Thyroid gland (tissue), 4 donors: ENCODE results near the gene MUC4. TPM values are rescaled to one million over a fixed set of nuclear protein-coding genes. Genes with fewer than 3 reads are reported as not detected.
"Not testable (repeated sequence)": the region's sequence is repeated elsewhere in the genome, so short reads cannot be mapped to it uniquely, and the experiment has no call there.

Experiments
- DNase-seq, 2 donors: peaks; one replicate each; pipeline ENCODE4 v3.0.0-alpha.2; 2019
- H3K27ac ChIP-seq, 3 donors: fragments of 200-600 bp; sonication (generic); 1 replicate in 2 of 3; 2 replicates in 1 of 3; pipeline ENCODE4 v1.5.1; 2016 to 2019; ENCODE audit warnings: mild to moderate bottlenecking in 1 of 3, moderate library complexity in 1 of 3
- H3K27me3 ChIP-seq: fragments of 200-600 bp; sonication (generic); one replicate; pipeline ENCODE4 v1.5.1; 2019
- H3K36me3 ChIP-seq, 2 donors: fragments of 200-600 bp; sonication (generic); one replicate each; pipeline ENCODE4 v1.5.1; 2016 to 2019
- H3K4me1 ChIP-seq, 2 donors: fragments of 200-600 bp; sonication (generic); one replicate each; pipeline ENCODE4 v1.5.1; 2017 to 2019
- H3K4me3 ChIP-seq, 3 donors: fragments of 200-600 bp; sonication (generic); replicated peaks in 1 of 3; 1 replicate in 2 of 3; 2 replicates in 1 of 3; pipeline ENCODE4 v1.5.1; 2016; ENCODE audit warnings: mild to moderate bottlenecking in 1 of 3
- H3K9me3 ChIP-seq: fragments of 200-600 bp; sonication (generic); one replicate; pipeline ENCODE4 v1.5.1; 2017
- CTCF ChIP-seq, 6 experiments: fragments of 200-600 bp in 3 of 6; fragments of 450-650 bp in 3 of 6; sonication (generic) in 3 of 6; IDR thresholded peaks; one replicate each; pipeline ENCODE4 v1.5.1; 2016 to 2019; ENCODE audit warnings: antibody characterized with exemption in 6 of 6, mild to moderate bottlenecking in 2 of 6, inconsistent platforms in 1 of 6, moderate library complexity in 1 of 6
- POLR2A ChIP-seq, 2 donors: fragments of 450-650 bp; IDR thresholded peaks; one replicate each; pipeline ENCODE4 v1.6.1; 2017; ENCODE audit warnings: antibody characterized with exemption in 2 of 2, mild to moderate bottlenecking in 2 of 2, moderate library complexity in 1 of 2
- WGBS, 2 donors: methylation state at CpG; one replicate each; pipeline ENCODE4 v1.1.5; 2017; 5-methylcytosine and 5-hydroxymethylcytosine counted together
- intact Hi-C: fragments of 100-400 bp; cut with DNase I; formaldehyde crosslinking; loops from one replicate; pipeline ENCODE4 v1.15.1; 2023
- total RNA-seq, 4 donors: library from RNA; depleted of rRNA; stranded (reverse); fragments of >200 nt; gene quantifications; one replicate each; pipeline ENCODE4 v1.2.3, GENCODE V29; 2016

MUC4 gene
- total RNA-seq, 4 donors from 2014 or later: 0.13 to 0.20 TPM; not detected in 2

- WGBS, 2 donors: 93 to 94% methylated on average over 40 to 47 of the region's 47 CpGs
These were observed 14.4 kb upstream of the MUC4 start for GRCh38 chr3:195825857-195826804.

GRCh38 chr3:195825191-195825588 is 13.5 kb upstream of the MUC4 start:
- TF ChIP-seq CTCF (IDR thresholded peaks at IDR 0.05) (no peak), POLR2A (IDR thresholded peaks at IDR 0.05) (no peak)
- Histone ChIP-seq H3K27ac (no peak overlapping the region), H3K36me3 (no peaks in the 10 kb centered on the region), H3K4me1 (peaks cover 8 to 10% of the 10 kb centered on the region in 2 donors), H3K9me3 (no peaks in the 10 kb centered on the region), H3K27me3 (no peaks in the 10 kb centered on the region), H3K4me3 (no peak overlapping the region)
- DNase-seq: no peak
- intact Hi-C loops: no loop called here
- 65 to 81% methylated on average over 14 to 15 of the region's 15 CpGs for WGBS, 2 donors

More at GRCh38 chr3:195825857-195826804, 14.4 kb upstream of the MUC4 start:
- intact Hi-C loops: no loop called here
- TF ChIP-seq POLR2A (IDR thresholded peaks at IDR 0.05) (no peak), CTCF (IDR thresholded peaks at IDR 0.05) (no peak)
- no peak overlapping the region for H3K27ac ChIP-seq
- DNase-seq: no peak
- no peaks in the 10 kb centered on the region for H3K36me3 ChIP-seq
- H3K9me3 ChIP-seq: no peaks in the 10 kb centered on the region
- H3K4me3 ChIP-seq: no peak overlapping the region
- no peaks in the 10 kb centered on the region for H3K27me3 ChIP-seq
- peaks cover 8 to 10% of the 10 kb centered on the region in 2 donors for H3K4me1 ChIP-seq

- intact Hi-C loops, DNase-seq: not testable (repeated sequence)
- 68 to 76% methylated on average over 13 of the region's 13 CpGs for WGBS, 2 donors
These were observed 12.9 kb upstream of the MUC4 start for GRCh38 chr3:195824425-195825190.

DNA sequence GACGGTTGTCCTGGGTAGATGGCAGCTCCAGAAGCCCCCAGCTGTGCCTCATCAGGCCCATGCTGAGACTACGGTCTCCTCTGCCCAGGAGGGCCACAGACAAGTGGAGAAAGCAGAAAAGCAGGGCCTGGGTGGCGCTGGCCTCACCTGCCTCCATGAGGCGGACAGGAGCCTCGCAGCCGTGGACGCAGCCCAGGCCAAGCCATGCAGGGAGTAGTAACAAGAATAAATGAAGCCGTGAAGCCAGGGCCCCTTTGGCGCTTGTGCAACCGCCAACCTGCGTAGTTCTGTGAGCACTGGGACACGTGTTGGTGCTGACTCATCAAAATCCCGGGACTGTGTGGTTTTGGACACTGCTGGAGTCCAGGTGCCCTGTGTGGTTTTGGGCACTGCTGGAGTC is 12.3 kb upstream of the MUC4 start:
- peak; percentile 66 for DNase-seq
- Histone ChIP-seq H3K4me3 (no peak overlapping the region), H3K4me1 (peaks cover 8 to 10% of the 10 kb centered on the region in 2 donors), H3K36me3 (no peaks in the 10 kb centered on the region), H3K27ac (peak overlapping the region in 1 of 3 donors; percentile 13), H3K9me3 (no peaks in the 10 kb centered on the region), H3K27me3 (no peaks in the 10 kb centered on the region)
- WGBS, 2 donors: 42 to 57% methylated on average over 10 to 13 of the region's 13 CpGs
- TF ChIP-seq POLR2A (IDR thresholded peaks at IDR 0.05) (no peak), CTCF (IDR thresholded peaks at IDR 0.05) (peak in 1 of 6 experiments; percentile 22)
- intact Hi-C loops: no loop called here

More at GRCh38 chr3:195824425-195825190, 12.9 kb upstream of the MUC4 start:
- H3K9me3 ChIP-seq, H3K4me1 ChIP-seq, H3K27ac ChIP-seq, H3K36me3 ChIP-seq, H3K27me3 ChIP-seq, H3K4me3 ChIP-seq: not testable (repeated sequence)

- intact Hi-C loops: no loop called here
- peak; percentile 86 to 93 for DNase-seq
- TF ChIP-seq POLR2A (IDR thresholded peaks at IDR 0.05) (no peak), CTCF (IDR thresholded peaks at IDR 0.05) (no peak)
- Histone ChIP-seq H3K4me3 (no peak overlapping the region), H3K36me3 (no peaks in the 10 kb centered on the region), H3K27me3 (no peaks in the 10 kb centered on the region), H3K4me1 (peaks cover 8 to 10% of the 10 kb centered on the region in 2 donors), H3K27ac (peak overlapping the region in 1 of 3 donors; percentile 13), H3K9me3 (no peaks in the 10 kb centered on the region)
- WGBS, 2 donors: 11 to 20% methylated on average over 8 to 9 of the region's 10 CpGs
These were observed 11.6 kb upstream of the MUC4 start for GRCh38 chr3:195823280-195823679.
